HG02642 (cell line): ENCODE results near the gene PTHLH.

ENCODE experiments used
- ATAC-seq: cut with Tn5 transposase; IDR thresholded peaks from one replicate; pipeline ENCODE4 v1.9.1; 2021; ENCODE audit warnings: mild to moderate bottlenecking; ENCODE audit not compliant: unreplicated experiment, poor library complexity

PTHLH gene

DNA sequence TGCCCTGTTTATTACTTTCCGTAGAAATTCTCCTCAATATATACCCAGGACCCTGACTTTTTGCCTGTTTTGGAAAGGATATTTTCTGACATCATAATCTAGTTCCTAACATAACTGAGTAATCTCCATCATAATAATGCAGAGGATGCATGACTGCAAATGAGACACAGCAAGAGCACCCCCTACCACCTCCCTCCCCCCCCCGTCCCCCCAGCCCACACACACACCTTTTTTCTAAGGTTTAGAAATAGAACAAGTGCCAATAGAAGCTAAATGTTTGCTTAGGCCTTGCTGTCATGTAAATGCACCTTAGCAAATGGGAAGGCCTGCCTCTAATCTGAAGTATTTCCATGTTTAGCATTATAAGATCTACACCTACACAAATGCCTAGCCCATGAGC lies at the start of gene PTHLH:
PTHLH (minus strand) TSS at position 13 of the 400 bp plus-strand sequence. CDS start 3,239 bp downstream, outside the sequence.
- no peak for ATAC-seq

DNA sequence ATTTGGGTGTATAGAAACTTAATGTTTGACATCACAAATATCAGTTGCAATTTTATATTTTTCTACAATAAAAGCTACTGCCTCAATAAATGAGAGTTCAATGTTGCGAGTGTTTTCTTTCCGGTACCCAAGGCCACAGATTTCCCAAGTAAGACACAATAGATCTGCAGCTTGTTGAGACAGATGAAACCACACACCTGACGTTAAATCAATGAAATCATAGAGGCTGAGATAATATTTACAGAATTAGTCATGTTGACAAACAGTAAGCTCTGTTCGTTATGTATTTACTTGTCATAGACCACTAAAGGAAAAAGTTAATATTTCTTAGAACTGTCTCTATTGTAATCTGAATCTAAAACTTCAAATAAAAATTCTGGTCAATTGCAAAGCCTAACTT lies 49.2 kb upstream of the PTHLH start:
- ATAC-seq: no peak

DNA sequence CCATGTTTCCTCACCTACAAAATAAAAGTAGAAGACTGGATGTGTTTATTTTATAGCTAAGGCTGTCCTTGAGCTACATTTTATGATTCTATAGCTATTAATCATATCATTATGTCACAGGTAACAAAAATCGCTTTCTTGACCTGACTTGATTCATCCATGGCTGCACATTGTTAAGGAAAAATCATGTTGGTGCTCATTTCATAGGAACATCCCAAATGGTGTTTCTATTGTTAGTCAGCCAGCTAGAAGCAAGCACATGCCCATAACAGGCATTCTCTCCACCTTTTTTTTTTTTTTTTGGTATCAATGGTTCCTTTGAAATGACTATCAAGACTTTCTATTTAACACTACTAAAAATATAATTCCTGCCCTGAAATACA lies 45.3 kb upstream of the PTHLH start:
- ATAC-seq: no peak

DNA sequence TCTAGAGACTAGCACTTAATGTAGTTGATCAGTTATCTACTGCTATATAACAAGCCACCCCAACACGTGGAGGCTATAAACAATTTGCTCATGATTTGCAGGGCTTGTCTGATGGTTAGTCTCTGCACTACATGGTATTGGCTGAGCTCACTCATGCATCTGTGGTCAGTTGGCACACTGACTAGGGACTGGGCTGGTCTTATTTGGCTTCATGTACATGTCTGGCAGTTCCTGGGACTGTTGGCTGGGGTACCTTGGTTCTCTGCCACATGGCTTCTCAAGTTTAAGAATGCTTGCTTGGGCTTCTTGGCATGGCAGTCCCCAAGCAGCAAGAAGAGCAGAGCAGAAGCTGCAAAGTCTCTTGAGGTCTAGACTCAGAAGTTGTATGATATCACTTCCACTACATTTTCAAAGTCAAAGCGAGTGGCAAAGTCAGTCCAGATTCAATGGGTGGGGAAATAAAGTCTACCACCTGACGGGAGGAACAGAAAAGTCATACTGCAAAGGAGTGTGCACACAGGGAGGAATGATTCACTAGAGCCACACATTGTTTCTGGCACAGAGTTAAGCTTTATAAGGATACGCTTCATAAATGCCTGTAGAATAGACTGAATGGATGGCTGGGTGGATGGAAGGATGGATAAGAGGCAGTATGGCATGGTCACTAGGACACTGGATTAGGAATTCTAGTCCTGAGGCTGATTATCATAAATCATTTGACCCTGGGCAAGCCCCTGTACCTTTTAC lies 44.8 kb upstream of the PTHLH start:
- no peak for ATAC-seq

DNA sequence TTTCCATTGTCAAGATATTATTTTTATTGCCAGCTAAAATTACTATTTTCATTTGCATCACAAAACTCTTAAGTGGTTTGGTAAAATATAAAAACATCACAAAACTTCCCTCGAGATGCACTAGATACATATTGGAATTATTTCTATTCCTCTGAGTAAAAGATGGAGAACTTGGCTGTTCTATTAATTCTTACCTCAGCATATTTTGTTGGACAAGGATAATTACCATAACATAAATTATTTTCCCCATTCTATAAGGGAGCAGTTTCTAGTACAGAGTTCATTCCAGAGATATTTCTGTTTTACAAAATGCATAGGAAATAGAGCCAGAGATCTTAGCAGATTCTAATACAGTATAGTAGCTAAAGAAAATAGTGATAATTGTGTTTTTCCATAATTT lies 42.6 kb upstream of the PTHLH start:
- ATAC-seq: no peak

DNA sequence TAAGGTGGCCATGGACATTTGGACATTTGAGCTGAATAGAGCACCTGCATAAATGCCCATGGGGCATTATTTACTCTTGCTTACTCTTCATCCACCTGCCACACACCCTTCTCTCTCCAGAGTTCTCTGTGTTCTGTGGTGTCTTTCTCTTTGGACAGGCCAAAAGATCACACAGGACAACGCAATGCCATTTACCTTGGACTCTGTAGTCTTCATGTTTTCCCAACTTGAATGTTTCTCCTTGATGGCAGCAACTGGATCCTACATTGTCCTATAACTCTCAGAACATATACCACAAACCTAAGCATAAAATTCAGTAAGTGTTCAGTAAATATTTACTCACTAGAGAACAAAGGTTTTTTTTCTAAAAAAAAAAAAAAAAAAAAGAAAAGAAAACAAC lies 41.7 kb upstream of the PTHLH start:
- no peak for ATAC-seq

DNA sequence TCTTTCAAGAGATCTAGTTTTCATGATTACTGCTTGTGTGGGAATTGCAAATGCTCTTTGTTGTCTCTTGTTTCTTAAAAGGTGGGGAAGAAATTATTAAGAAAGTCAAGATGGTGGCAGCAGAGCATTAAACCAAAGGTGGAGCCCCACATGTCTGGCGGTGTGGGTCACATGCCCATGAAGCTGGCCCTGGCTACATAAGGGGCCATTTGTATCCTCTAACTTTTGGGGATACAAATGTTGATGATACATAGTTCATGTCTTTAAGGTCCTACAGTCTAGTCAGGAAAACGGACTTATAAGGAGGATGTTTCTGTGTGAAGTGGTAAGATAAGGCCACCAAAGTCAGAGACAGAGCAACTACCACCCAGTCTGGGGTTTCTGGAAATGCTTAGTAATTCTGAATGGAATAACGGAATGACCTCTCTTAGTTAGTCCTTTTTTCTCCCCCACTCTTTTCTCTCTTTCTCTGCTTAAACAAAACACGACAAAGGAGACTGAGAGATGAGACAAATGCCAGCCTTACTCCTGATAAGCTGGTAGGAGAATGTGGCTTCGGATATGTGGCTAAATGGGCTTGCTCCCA lies 39.9 kb upstream of the PTHLH start:
- no peak for ATAC-seq

DNA sequence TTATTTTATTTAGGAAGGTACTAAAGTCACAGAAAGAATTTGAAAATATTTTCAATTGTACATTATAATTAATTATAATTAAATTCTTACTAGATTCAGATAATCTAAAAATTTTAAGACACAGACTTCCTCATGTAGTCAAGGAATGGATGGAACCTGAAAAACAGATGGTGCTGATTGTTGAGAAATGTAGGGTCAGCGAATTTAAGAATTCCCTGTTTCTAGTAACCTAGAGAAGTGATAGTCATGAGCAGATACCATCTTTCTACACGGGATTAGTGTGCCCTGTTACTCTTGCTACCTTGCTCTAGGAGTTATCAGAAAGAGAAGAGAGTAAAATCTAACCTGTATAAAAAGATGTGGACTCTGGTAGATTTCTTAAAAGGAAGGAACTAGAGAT lies 37.5 kb upstream of the PTHLH start:
- no peak for ATAC-seq

DNA sequence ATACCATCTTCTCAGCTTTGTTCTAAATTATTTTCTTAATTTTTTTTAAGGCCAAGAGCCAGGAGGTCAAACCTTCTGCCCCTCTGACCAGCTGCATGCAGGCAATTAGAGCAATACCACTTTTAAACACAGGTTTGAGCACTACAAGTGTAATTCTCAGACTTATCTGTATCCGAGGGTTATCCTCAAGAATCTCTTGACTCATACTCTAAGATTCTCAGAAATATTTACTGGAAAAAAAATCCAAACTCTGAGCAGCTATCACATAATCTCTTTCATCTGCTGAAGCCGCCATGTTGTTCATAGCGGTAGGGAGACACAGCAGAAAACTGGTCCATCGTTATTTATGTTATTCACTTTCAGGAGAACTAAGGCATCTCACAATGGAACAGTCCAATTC lies 27.4 kb upstream of the PTHLH start:
- no peak for ATAC-seq

DNA sequence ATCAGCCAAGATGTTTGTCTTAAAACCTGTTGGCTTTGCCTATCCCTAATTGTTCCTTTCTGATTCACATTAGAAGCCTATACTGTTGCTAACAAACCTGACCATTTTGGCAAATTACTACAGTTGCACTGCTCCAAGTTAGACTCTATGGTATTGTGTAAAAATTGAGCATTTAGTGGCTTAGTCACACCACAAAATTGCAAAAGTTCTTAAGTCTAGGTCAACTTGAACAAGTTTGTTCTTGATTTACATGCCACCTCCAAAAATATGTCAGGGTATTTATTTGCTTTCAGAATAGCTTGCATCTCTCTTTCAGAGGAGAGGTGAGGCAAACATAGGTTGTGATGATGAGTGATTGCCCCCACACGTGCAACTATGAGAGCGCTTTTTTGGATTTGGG lies 27.0 kb upstream of the PTHLH start:
- ATAC-seq: no peak

DNA sequence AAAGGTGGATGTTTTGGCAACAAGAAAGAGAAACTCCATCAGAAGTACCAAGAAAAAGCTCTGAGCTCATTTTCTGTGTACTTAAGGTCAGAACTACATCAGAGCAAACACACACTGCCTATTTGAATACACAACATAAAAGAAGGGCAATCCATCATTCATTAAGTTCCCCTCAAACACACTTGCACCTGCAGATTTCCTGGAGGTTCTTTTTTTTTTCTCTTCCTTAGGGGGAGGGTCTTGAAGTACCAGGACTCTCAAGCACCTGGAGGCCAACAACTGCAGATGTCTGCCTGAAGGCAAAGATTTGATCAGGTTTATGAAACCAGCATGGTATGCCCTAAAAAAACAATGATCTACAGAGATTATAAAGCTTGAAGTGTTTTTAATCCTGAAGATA lies 26.1 kb upstream of the PTHLH start:
- no peak for ATAC-seq

DNA sequence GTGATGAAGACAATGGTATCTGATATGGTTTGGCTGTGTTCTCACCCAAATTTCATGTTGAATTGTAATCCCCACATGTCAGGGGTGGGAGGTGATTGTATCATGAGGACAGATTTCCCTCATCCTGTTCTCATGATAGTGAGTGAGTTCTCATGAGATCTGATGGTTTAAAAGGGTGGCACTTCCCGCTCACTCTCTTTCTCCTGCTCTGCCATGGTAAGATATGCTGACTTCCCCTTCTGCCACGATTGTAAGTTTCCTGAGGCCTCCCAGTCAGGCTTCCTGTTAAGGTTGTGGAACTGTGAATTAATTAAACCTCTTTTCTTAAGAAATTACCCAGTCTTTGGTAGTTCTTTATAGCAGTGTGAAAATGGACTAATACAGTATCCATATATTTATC lies 25.6 kb upstream of the PTHLH start:
- ATAC-seq: no peak

DNA sequence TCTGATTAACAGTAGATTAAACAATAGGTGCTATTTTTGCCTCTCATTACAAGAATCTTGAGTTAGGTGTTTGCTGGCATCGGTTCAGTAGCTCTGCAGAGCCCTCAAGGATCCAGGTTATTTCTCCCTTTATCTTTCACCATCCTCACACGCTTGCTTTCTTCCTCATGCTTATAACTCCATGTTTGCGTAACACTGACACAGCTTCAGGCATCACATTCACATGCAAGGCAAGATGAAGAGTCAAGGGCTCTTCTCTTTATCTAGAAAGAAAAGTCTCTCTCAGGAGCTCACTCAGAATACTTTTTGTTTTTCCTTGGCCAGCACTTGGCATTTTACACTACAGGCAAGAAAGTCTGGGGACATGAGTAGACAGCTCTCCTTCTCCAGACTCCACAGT lies 24.2 kb upstream of the PTHLH start:
- no peak for ATAC-seq

DNA sequence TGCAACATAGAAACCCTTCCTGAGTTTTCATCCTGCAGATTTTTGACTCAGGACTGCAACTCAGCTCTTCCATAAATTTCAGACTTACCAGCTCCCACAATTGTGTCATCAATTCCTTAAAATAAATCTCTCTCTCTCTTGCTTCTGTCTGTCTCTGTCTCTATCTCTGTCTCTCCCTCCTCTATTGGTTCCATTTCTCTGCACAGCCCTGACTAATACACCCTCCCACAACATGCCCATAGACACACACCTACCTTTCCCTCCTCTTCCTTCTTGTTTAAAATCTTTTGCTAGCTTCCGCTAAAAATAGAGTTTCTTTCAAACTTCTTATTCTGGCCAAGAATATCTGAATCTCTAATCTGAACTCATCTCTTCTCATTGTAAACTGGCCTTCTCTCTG lies 22.9 kb upstream of the PTHLH start:
- ATAC-seq: no peak

DNA sequence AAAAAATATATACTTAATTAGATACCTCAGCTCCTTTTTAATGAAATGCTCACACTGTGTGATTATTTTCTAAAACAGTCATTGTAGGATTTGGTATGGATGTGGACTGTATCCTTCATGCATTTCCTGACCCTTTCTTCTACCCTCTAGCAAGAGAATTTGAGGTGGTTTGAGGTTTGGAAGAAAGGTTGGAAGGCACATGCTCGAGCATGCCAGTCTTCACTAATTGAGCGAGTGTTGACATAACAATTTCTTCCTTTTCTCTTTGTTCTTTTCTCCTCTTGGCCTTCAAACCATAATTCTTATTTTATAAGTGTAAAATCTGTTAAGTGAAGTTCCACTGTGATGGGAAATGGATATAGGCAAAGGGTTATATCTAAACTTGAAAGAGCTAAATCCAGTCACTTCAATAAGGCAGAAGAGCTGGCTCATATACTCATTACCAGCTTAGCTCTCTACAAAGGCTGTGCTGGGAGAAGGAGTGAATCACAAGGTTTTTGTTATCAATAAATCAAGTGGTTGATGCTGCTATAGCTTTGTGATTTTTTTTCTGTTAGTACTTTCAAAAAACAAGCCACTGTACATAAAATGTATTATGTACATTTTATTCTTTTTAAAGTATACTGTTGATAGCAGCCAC lies 16.2 kb upstream of the PTHLH start:
- ATAC-seq: no peak

DNA sequence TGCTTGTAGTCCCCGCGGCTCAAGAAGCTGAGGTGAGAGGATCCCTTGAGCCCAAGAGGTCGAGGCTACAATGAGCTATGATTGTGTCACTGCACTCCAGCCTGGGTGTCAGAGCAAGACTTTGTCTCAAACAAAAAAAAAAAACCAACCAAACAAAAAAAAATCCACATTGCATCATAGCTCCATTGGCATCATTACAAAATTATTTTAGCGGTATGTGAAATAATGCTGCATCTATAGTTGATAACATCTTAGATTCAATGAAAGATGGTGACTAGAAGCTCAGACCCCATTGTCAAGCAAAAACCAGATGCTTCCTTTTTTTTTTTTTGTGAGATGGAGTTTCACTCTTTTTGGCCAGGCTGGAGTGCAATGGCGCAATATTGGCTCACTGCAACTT lies 14.8 kb upstream of the PTHLH start:
- no peak for ATAC-seq

DNA sequence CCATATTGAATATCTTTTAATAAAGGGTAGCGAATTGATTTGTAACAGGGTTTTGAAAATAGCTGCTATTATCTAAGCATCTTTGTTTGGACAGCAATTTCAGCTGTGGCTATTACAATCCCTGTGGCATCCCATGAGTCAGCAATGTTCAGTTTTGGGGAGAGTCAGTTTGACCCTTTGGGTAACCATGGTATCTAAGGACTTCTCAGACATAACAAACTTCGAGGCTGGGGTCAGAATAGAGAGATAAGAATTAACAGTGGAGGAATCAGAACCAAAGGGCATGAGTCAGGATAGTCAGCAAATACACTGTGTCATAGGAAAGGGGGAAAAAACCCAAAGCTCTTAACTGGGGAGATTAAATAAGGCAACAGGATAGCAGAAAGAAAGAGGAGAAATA lies 11.7 kb upstream of the PTHLH start:
- ATAC-seq: no peak

DNA sequence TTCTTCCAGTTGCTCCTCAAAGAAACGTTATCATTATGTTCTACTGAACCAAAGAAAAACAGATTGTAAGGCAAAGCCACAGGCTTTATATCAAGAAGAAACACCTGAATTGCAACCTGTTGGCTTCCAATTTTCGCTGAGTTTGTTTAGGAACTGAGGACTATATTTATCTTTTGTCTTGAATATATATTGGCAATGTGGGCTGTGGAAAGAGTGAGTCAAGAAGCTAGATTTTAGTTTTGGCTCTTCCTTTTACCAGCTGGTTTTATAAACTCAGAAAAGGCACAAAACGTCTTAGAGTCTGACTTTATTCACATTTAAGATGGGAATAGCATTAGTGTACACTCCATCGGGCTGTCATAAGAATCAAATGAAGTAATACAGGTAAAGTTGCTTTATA lies 10.4 kb upstream of the PTHLH start:
- ATAC-seq: no peak

DNA sequence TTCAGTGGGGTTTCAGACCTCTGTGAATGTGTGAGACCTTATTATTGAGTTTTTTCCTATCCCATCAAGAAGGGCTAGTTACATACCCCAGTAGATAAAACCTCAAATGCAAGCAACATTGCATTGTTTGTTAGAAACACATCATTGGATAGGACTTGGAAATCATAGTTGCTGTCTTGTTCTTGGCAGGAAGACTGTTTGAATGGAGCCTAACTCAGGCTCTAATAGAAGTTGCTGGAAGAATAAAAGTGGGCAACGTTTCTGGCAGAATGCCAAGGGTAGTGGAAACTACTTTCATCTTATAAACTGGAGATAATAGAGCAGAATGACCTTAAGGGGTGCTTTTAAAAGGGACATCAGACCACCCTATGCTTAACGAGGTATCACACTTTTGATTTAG lies 9.9 kb upstream of the PTHLH start:
- ATAC-seq: no peak

DNA sequence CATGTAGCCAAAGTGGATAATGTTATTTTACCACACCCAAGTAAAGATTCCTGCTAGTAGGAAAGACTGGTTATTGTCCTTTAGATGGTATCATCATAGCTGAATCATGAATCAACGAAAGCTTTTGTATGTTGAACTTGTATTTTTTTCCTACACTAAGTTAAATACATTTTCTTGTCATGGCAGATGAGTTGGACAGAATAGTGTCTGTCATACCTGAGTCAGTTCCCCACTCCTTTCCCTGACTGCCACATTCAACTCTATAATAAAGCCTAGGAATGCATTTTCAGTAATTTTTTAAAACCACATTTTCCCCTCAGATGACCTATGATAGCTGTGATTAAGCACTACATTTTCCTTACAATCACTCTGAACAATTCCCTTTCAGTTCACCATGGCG lies 9.3 kb upstream of the PTHLH start:
- ATAC-seq: no peak

DNA sequence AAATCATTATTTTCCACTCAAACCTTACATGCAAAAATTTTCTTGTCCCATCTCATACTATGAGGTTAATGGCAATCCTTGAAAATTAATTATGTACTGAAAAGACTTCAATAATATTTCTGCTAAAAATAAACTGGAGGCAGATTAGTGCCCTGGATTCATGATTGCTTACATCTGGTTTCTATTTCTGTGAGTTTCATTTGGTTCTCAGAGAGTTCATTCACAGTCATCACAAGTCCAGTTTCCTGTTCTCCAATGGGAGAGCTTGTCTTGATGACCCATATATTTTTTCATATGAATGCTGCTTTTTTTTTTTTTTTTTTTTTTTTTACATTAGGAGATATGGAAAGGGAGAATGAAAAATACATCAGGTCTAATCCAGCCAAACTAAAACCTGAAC lies 6.6 kb upstream of the PTHLH start:
- ATAC-seq: no peak
